DMS53 treated with DMSO at 0.1 percent for 48 hours (cell line): ENCODE measurements around the gene TMEM120B.
"Not testable (repeated sequence)": the region's sequence is repeated elsewhere in the genome, so short reads cannot be mapped to it uniquely, and the experiment has no call there.

Experiments used
- DNase-seq: peaks from one replicate; lab custom pipeline; 2025; ENCODE audit not compliant: unreplicated experiment; lab: John Stamatoyannopoulos, UW

TMEM120B gene

GRCh38 chr12:121790785-121791184 is 78.2 kb downstream of the TMEM120B start:
- DNase-seq, result not testable (repeated sequence)

DNA sequence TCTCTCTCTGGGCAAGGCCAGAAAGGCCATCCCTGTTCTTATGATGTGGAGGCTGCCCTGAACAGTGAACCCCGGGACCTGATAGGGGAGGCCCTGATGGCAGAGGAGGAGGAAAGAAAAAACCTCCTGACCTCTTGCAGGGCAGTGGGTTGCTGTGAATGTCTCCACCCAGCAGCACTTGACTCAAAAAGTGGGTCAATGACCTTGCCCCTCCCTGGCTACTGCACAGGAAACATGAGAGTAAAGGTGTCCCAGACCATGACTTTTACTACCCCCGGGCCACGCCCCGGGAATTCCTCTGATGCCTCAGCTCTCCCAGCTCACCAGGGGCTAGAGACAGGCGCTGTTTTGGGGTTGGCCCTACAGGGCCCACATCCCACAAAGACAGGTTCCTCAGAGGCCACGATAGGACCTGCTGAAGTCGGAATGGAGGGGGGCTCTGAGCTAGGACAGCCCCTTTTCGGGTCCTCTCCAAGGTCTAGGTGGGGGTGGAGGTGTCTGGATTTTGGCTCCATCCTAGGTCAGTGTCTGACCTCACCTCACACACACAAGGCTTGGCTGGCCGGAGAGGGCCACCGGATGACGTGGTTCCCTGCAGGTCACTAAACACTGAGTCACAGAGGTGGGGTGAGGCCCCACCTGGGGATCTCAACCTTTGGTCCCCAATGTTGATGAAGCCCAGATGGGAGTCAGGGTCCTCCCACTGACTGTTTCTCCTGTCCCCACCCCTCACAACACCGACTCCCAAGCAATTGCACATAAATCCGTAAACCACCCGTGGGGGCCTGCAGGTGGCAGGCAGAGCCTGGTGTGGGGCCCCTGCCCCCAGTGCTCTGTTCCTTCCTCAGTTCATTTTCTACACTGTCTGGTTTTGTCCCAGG is 79.4 kb downstream of the TMEM120B start:
- no peak for DNase-seq

DNA sequence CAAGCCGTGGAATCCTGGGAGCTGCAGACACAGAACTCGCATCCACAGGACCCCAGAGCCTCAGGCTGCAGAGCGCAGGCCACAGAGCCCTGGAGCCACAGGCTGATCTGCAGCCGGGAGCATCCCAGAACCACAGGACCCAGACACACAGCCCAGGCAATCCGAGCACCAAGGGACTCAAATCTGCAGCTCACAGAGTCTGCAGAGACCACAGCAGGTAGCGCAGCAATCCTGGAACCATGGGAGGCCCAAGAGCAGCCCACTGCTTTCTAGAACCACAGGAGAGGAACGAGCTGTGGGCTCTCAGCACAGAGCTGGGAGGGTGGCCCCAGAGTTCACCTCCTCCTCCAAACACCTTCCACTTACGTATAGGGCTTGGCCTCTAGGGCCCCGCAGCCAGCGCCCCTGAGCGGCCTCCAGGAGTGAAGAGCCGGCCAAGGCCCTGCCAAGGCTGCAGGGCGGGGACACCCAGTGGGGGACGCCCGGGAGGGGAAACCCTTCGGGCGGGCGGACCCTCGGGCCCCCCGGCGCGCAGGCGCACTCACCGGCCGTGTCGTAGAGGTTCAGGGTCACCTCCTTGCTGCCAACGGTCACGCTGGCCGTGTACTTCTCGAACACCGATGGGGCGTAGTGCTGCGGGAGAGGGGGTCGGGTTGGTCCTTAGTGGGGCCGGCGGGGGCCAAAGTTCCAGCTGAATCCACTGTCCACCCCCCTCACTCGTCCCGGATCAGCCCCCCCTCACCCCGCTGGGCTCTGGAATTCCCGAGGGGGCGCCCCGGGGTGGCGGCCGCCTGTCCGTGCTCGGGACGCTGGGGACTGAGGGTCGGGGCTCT is 80.3 kb downstream of the TMEM120B start:
- no peak for DNase-seq

- DNase-seq, result peak; percentile 41
These were observed 80.9 kb downstream of the TMEM120B start, which contains the start of gene RHOF for GRCh38 chr12:121793440-121793837. TSS of gene RHOF (minus strand) at chr12:121793688. CDS start at chr12:121793633, 55 bp downstream.

DNA sequence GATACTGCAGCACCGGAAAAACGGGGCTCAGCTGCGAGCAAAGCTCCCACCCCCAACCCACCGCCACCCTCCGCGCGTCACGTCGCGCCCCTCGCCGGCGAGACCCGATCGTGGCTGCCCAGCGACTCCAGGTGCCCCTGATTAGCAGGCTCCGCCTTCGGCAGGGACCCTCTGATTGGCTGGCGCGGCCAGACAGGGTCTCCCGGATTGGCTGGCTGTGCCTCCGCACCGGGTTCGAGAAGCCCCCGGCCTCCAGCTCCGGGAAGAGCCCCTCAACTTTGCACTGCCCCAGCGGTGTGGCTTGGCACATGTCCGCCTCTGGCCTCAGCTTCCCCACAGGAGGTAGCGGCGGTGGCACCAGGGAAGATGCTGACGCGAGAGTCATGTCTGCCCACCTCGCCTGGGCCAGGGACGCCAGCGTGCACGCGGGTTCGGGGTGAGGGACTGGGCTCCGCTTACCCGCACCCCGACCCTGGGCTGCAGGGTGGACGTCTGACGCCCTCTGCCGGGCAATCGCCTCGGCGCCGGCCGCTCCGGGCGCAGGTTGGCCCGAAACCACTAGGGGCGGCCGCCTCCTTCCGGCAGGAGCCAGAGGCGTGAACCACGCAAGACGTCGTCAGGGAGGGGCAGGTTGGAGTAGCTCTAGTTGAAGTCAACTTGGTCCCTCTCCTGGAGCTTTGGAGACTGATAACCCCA is 81.4 kb downstream of the TMEM120B start:
- peak; percentile 74 for DNase-seq

GRCh38 chr12:121794534-121795033 is 82.0 kb downstream of the TMEM120B start:
- DNase-seq, result no peak

GRCh38 chr12:121795034-121795968 is 82.7 kb downstream of the TMEM120B start:
- DNase-seq, result peak; percentile 58

DNA sequence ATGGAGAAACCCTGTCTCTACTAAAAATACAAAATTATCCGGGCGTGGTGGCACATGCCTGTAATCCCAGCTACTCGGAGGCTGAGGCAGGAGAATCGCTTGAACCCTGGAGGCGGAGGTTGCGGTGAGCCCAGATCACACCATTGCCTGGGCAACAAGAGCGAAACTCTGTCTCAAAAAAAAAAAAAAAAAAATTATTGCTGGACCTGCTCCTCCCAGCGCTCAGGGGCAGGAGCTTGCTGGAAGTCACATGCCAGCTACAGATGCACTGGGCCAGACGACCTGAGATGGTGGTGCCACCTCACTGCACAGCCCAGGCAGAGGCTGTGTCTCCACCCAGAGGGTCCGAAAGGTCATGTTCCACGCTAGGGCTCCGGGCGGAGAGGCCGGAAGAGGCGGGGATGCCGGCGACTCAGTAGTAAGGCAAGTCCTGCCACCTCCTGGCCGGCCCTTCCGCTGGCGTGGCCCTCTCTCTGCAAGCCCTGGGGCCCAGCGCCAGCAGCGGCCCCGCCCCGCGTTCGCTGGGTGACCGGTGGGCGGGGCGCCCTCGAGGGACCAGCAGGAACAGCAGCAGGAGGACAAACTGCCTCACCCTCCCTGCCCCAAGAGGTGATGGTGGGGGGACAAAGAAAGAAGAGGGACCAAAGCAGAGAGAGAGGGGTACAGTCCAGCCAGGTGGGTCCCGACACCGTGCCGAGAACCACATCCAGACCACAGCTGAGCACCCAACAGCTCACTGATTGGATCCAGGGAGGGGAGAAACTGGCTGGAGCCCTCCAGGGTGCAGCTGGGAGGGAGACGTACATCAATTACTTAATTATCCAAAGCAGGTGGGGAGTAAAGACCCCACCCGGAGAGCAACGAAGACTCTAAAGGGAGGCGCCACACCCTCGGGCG is 84.6 kb downstream of the TMEM120B start:
- DNase-seq, result peak; percentile 92

DNA sequence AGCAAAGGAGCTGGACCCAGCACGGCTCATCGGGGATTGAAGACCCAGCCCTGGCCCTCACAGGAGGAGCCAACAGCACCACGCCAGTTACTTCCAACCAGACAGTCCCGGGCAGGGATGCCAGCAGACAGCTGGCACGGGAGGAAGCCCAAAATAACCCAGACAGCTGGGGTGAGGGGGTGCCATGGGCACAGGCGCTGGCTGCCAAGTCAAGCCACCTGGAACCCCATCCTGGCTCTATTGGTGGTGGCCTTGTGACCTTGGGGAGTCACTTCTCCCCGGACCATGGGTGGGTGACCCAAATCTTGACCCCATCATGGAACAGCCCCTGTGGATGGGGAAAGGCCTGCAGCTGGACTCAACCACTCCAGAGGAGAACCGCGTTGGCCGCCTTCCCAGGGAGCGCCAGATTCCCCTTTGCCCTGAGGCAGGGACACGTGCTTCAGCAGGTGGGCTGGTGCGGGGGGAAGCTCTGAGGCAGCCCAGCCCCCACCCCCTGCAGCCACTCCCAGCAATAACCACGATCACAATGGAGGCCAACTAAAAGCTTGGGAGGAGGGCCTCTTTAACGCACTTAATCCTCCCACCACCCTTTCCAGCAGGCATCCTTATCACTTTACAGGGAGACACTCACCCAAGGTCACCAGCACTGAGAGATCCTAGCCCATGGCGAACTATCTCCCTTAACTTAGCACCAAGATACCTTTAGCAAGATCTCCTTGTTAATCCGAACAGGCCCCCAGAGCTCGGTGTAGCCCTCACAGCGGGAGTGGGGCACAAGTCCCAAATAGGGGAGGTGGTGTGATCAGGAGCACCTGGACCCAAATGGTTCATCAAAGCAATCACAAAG is 85.6 kb downstream of the TMEM120B start:
- DNase-seq, result no peak

- no peak for DNase-seq
These were observed 86.2 kb downstream of the TMEM120B start for GRCh38 chr12:121798787-121799155.

GRCh38 chr12:121799156-121799841 is 86.7 kb downstream of the TMEM120B start:
- peak; percentile 69 for DNase-seq

DNA sequence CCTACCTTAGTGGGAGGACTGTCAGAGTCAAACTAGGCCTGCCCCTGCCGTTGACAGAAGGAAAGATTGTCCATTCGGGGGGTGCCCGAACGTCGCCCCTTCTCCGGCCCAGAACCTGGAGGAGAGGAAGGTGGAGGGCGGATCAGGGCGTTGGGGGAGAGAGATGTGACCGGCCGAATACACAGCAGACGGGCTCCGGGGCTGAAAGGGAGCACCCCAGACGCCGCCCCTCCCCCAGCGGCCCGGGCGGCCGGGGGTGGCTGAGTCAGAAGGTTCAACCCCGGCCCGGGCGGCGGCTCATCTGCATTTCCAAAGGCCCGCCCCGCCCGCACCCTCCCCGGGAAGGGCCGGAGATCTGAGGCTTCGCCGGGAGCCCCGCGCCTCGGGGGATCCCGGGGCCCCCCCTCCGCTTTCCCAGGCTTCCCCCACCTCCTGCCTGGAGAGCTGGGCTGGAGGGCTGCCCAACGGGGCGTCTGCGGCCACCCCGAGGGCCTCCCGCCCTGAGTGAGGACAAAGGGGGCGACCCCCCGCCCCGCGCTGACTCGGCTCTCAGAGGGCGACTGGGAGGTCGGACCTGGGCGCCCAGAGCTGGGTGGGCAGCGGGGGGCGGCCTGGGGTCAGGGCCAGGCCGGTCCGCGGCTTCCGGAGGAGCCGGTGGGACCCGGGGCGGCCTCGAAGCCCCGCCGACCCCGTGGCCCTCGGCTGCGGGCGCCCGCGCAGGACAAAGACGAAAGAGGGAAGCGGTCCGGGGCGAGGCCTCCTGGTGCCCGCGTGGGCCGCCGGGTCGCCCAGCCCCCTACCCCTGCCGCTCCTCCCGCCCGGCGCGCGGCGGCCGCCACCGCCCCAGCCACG is 87.5 kb downstream of the TMEM120B start:
- DNase-seq, result peak; percentile 75

GRCh38 chr12:121800694-121801594 is 88.4 kb downstream of the TMEM120B start:
- DNase-seq, result peak; percentile 49

DNA sequence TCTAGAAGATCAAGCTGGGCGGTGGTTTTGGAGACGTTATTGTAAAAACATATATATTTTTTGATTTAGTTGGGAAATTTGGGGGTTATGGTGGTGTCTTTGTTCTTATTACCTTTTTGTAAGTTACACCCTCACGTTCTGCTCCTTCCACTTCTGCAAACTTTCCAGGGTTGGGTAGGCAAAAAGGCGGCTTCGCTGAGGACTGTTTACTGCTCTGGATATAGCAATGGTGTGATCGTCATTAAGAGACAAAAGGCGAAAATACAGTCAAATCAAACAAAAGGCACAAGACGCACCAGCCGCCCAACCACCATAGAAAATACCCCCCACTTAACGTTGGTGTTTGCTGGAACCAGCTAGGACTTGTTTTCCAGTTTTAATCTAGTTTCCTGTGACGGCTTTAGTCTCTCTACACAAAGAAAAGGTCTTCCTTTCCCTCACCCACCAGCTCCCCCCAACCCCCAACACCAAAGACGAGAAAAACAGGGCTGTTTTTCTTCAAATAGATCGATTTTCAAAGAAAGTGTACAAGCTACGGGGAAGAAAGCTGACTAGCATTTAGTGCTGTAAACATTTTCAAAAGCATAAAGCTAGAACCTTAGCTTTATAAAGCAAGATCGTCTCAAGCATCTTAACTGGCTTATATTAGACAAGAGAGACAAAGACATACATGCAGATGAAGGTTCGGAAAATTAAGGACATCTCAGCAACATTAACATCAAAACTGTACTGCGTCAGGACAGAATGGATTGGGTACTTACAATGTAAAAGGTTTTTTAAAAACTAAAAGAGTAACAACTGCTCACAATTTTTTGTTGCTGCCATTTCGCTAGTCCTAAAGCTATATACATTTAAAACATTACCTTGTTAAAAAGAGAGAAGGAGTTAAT is 89.3 kb downstream of the TMEM120B start:
- peak; percentile 57 for DNase-seq

DNA sequence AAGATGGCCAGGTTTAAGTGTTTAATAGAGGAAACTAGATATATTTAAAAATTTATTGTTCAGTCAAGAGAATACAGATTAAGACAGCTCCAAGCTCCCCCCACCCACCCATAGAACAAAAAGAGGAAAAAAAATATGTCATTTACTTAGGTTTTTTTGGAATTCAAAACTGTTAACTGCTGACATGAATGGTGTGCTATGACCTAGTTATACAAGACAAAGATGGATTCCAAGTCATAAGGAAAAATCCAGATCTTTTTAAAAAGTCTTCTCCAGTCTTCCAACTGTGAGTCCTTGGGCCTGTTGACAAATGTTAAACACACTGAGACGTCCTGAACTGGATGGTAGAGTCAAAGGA is 89.9 kb downstream of the TMEM120B start:
- DNase-seq, result no peak
